HCT116 (cell line): ENCODE measurements around the gene DDR1. TPM values are rescaled to one million over a fixed set of nuclear protein-coding genes. Genes with fewer than 3 reads are reported as not detected.
"Not testable (repeated sequence)": the region's sequence is repeated elsewhere in the genome, so short reads cannot be mapped to it uniquely, and the experiment has no call there.

Experiments
- ATAC-seq: fragments of 200-7000 bp; cut with Tn5 transposase; 2 replicates; pipeline ENCODE4 v1.9.1; 2020; ENCODE audit warnings: mild to moderate bottlenecking, moderate library complexity
- BruUV-seq: library from RNA; stranded (reverse); fragments of 400-500 nt; replicated peaks from 2 replicates; lab custom pipeline; 2021; lab: Mats Ljungman, UMichigan
- CTCF ChIA-PET: fragments of 300-600 bp; sonication (Branson Sonifier 250); formaldehyde crosslinking; loops from one replicate; lab custom pipeline; 2021; ENCODE audit warnings: antibody characterized with exemption; lab: Charles Lee
- POLR2A ChIA-PET: fragments of 300-600, 350-600 bp; sonication (Branson Sonifier 250); formaldehyde crosslinking; loops from one replicate; lab custom pipeline; 2021; ENCODE audit warnings: antibody characterized with exemption; lab: Charles Lee
- RAD21 ChIA-PET, 2 experiments: fragments of 300-600 bp; sonication (Branson Sonifier 250); formaldehyde crosslinking; loops; one replicate each; lab custom pipeline; 2023; ENCODE audit warnings: low total read pairs in 2 of 2; ENCODE audit not compliant: uncharacterized antibody in 2 of 2, unreplicated experiment in 2 of 2, low non-redundant PET in 1 of 2; lab: Charles Lee
- DNase-seq: peaks from one replicate; pipeline ENCODE4 v3.0.0-alpha.2; 2010; ENCODE audit warnings: low read depth, low spot score
- H2AFZ ChIP-seq: fragments of 200-600 bp; shearing (Covaris generic), sonication (generic); 2 replicates; pipeline ENCODE4 v1.6.1; 2017; ENCODE audit warnings: low read depth, mixed run types, mixed read lengths, antibody characterized with exemption, low read length; ENCODE audit not compliant: poor library complexity, severe bottlenecking
- H3K27ac ChIP-seq: 2 replicates; pipeline ENCODE4 v1.5.1; 2012; ENCODE audit warnings: low read depth, low read length
- H3K27me3 ChIP-seq: fragments of 200-600 bp; sonication (generic); 2 replicates; pipeline ENCODE4 v1.6.1; 2016; ENCODE audit warnings: mixed run types, low read length, mixed read lengths; ENCODE audit not compliant: insufficient read depth
- H3K36me3 ChIP-seq, 2 experiments: fragments of 200-500 bp in 1 of 2; fragments of 200-600 bp in 1 of 2; sonication (Bioruptor generic) in 1 of 2; sonication (generic) in 1 of 2; 2 replicates each; pipeline versions ENCODE4 v1.5.1 to v1.6.1; 2014 to 2016; ENCODE audit warnings: low read length in 2 of 2, inconsistent platforms in 1 of 2, mixed read lengths in 1 of 2, mixed run types in 1 of 2; ENCODE audit not compliant: insufficient read depth in 2 of 2, control insufficient read depth in 1 of 2
- H3K4me1 ChIP-seq, 2 experiments: fragments of 200-600 bp in 1 of 2; sonication (generic) in 1 of 2; 2 replicates each; pipeline versions ENCODE4 v1.5.1 to v1.6.1; 2012 to 2017; ENCODE audit warnings: low read length in 2 of 2, inconsistent platforms in 1 of 2, mild to moderate bottlenecking in 1 of 2, mixed read lengths in 1 of 2, mixed run types in 1 of 2, moderate library complexity in 1 of 2; ENCODE audit not compliant: insufficient read depth in 2 of 2, control insufficient read depth in 1 of 2
- H3K4me2 ChIP-seq: fragments of 200-600 bp; sonication (generic); 2 replicates; pipeline ENCODE4 v1.6.1; 2017; ENCODE audit warnings: mixed run types, low read length, mixed read lengths
- H3K4me3 ChIP-seq, 2 experiments: fragments of 200-600 bp in 1 of 2; sonication (generic) in 1 of 2; replicated peaks in 1 of 2; 2 replicates each; pipeline ENCODE4 v1.5.1; 2011 to 2016; ENCODE audit warnings: low read length in 2 of 2, control low read depth in 1 of 2, low read depth in 1 of 2, mild to moderate bottlenecking in 1 of 2, mixed read lengths in 1 of 2, mixed run types in 1 of 2
- H3K79me2 ChIP-seq: fragments of 200-600 bp; sonication (generic); 2 replicates; pipeline ENCODE4 v1.6.1; 2017; ENCODE audit warnings: mild to moderate bottlenecking, mixed run types, low read length, moderate library complexity, mixed read lengths; ENCODE audit not compliant: insufficient read depth
- H3K9ac ChIP-seq: fragments of 200-600 bp; sonication (generic); 2 replicates; pipeline ENCODE4 v1.6.1; 2016; ENCODE audit warnings: low read length, mixed read lengths
- H3K9me2 ChIP-seq: fragments of 200-600 bp; sonication (generic), shearing (Covaris generic); 2 replicates; pipeline ENCODE4 v1.6.1; 2017; ENCODE audit warnings: mixed run types, mild to moderate bottlenecking, moderate library complexity; ENCODE audit not compliant: insufficient read depth
- H3K9me3 ChIP-seq, 2 experiments: fragments of 200-500 bp in 1 of 2; fragments of 200-600 bp in 1 of 2; sonication (Bioruptor generic) in 1 of 2; sonication (generic) in 1 of 2; 2 replicates each; pipeline ENCODE4 v1.6.1; 2014 to 2017; ENCODE audit warnings: low read length in 2 of 2, mixed read lengths in 2 of 2, inconsistent platforms in 1 of 2, low read depth in 1 of 2, mild to moderate bottlenecking in 1 of 2, mixed run types in 1 of 2, moderate library complexity in 1 of 2; ENCODE audit not compliant: control insufficient read depth in 1 of 2, insufficient read depth in 1 of 2
- H4K20me1 ChIP-seq: fragments of 200-600 bp; sonication (generic), shearing (Covaris generic); 2 replicates; pipeline ENCODE4 v1.6.1; 2017; ENCODE audit warnings: mixed run types, mild to moderate bottlenecking, moderate library complexity; ENCODE audit not compliant: insufficient read depth
- CEBPB ChIP-seq: IDR thresholded peaks from 2 replicates; pipeline ENCODE4 v1.6.1; 2012; ENCODE audit warnings: low read depth
- EGR1 ChIP-seq: IDR thresholded peaks from 2 replicates; pipeline ENCODE4 v1.6.1; 2012; ENCODE audit warnings: low read depth
- ELF1 ChIP-seq: IDR thresholded peaks from 2 replicates; pipeline ENCODE4 v1.6.1; 2012; ENCODE audit warnings: low read depth, borderline replicate concordance
- EZH2 ChIP-seq: fragments of 200-600 bp; sonication (generic); IDR thresholded peaks from 2 replicates; pipeline ENCODE4 v1.6.1; 2017; ENCODE audit warnings: antibody characterized with exemption, mixed run types
- FOSL1 ChIP-seq: IDR thresholded peaks from 2 replicates; pipeline ENCODE4 v1.6.1; 2012; ENCODE audit warnings: low read depth
- MAX ChIP-seq: IDR thresholded peaks from 2 replicates; pipeline ENCODE4 v1.6.1; 2012
- SRF ChIP-seq: IDR thresholded peaks from 2 replicates; pipeline ENCODE4 v1.6.1; 2012; ENCODE audit warnings: low read depth
- ZBTB33 ChIP-seq: IDR thresholded peaks from 2 replicates; pipeline ENCODE4 v1.6.1; 2011; ENCODE audit warnings: mild to moderate bottlenecking, low read length, moderate library complexity; ENCODE audit not compliant: insufficient replicate concordance; ENCODE audit errors: extremely low read depth
- ZNF274 ChIP-seq: fragments of 200-500 bp; sonication (Bioruptor generic); IDR thresholded peaks from 2 replicates; pipeline ENCODE4 v1.6.1; 2014; ENCODE audit warnings: mild to moderate bottlenecking, low read depth, low read length, inconsistent platforms
- intact Hi-C: fragments of 100-400 bp; cut with micrococcal nuclease; formaldehyde crosslinking; loops from 2 replicates; pipeline ENCODE4 v1.10.0; 2022
- total RNA-seq: library from RNA; stranded (reverse); gene quantifications from one replicate; pipeline ENCODE4 v1.2.1, GENCODE V29; 2021; ENCODE audit not compliant: unreplicated experiment

DDR1 gene
- total RNA-seq, 1 experiment from 2014 or later = 211 TPM

- no peak for TF ChIP-seq ZBTB33
- no peak for TF ChIP-seq SRF
- no peak for TF ChIP-seq FOSL1
- no peak for TF ChIP-seq EGR1
- no peak for TF ChIP-seq EZH2
- TF ChIP-seq CEBPB = no peak
- TF ChIP-seq ZNF274 = no peak
Measured at GRCh38 chr6:30857112-30857511, 27.2 kb upstream of the DDR1 start (continued).

- POLR2A ChIA-PET = no interaction called here
- no peaks in the 10 kb centered on the region for H4K20me1 ChIP-seq
- CTCF ChIA-PET = no interaction called here
- H3K9me2 ChIP-seq = no peaks in the 10 kb centered on the region
- no TSS peak for BruUV-seq
- RAD21 ChIA-PET = no interaction called here
- no peak overlapping the region for H3K4me3 ChIP-seq
- no peak overlapping the region for H2AFZ ChIP-seq
- ATAC-seq (no peak), DNase-seq (no peak)
- intact Hi-C loops = no loop called here
- peaks cover 0 to 7% of the 10 kb centered on the region in 2 experiments; a peak in 1 of 4 replicates for H3K9me3 ChIP-seq
- H3K9ac ChIP-seq = no peak overlapping the region
- H3K36me3 ChIP-seq = no peaks in the 10 kb centered on the region
- no peaks in the 10 kb centered on the region for H3K27me3 ChIP-seq
- no peak overlapping the region for H3K27ac ChIP-seq
- no peaks in the 10 kb centered on the region for H3K79me2 ChIP-seq
- no peak for TF ChIP-seq MAX
- no peak for TF ChIP-seq ELF1
- TF ChIP-seq, all 23 proteins: peak for 0
- Histone ChIP-seq H3K4me2 (no peak overlapping the region), H3K4me1 (peaks cover 0 to 4% of the 10 kb centered on the region in 2 experiments; a peak in 1 of 4 replicates)
Measured at GRCh38 chr6:30857549-30857948, 26.8 kb upstream of the DDR1 start.

GRCh38 chr6:30859726-30860125 is 24.6 kb upstream of the DDR1 start:
- H4K20me1 ChIP-seq, ATAC-seq, H3K9me3 ChIP-seq, H3K36me3 ChIP-seq, DNase-seq, H3K79me2 ChIP-seq, H3K4me3 ChIP-seq, H3K9me2 ChIP-seq, intact Hi-C loops, H2AFZ ChIP-seq, H3K4me2 ChIP-seq, CTCF ChIA-PET, POLR2A ChIA-PET, H3K27me3 ChIP-seq, RAD21 ChIA-PET, H3K27ac ChIP-seq, BruUV-seq, H3K9ac ChIP-seq, H3K4me1 ChIP-seq: not testable (repeated sequence)
